Stimulated activated effector memory CD8-positive, alpha-beta T cell treated with anti-CD3 and anti-CD28 coated beads, Interleukin-12 subunit alpha, Interleukin-12 subunit beta, amount 100 ng/mL, for 72 hours (primary cell): ENCODE results near the gene CACNA1B.
"Not testable (repeated sequence)": the region's sequence is repeated elsewhere in the genome, so short reads cannot be mapped to it uniquely, and the experiment has no call there.

Source experiments
- ATAC-seq: fragments of 150-1000 bp; cut with Tn5 transposase; 2 replicates; pipeline ENCODE4 v1.10.0; 2021
- DNase-seq, 2 donors: peaks; one replicate each; pipeline ENCODE4 v3.0.0; 2021 to 2022; ENCODE audit warnings: low spot score in 2 of 2
- H3K27ac Mint-ChIP-seq: one replicate; pipeline ENCODE4 v1.8.0; 2022; ENCODE audit warnings: mild to moderate bottlenecking, mixed read lengths
- H3K36me3 Mint-ChIP-seq: one replicate; pipeline ENCODE4 v1.8.0; 2022; ENCODE audit warnings: mild to moderate bottlenecking, mixed read lengths
- H3K4me1 Mint-ChIP-seq: one replicate; pipeline ENCODE4 v1.8.0; 2022; ENCODE audit warnings: mixed read lengths
- H3K4me3 Mint-ChIP-seq: one replicate; pipeline ENCODE4 v1.8.0; 2022; ENCODE audit warnings: mild to moderate bottlenecking, mixed read lengths
- H3K9me3 Mint-ChIP-seq: one replicate; pipeline ENCODE4 v1.8.0; 2022; ENCODE audit warnings: mixed read lengths

Gene CACNA1B

DNA sequence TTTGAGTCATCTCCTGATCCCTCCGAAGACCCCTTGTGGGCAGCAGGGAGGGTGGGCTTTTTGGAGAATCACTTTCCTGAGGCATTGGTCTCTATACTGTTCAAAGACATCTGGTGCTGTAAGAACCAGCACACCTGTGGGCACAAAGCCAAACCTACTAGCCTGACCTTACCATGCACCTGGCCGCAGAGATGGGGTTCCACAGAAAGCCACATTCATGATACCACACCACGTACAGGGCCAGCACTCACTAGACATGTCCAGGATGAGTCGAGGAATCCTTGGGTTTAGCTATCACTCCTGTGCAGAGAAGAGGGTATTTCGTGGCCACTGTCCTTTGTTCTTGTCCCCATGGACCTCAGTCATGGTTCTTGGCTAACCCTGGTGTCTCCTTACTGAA lies 203.4 kb downstream of the CACNA1B start:
- Mint-ChIP-seq H3K4me3 (no peak overlapping the region), H3K36me3 (no peaks in the 10 kb centered on the region), H3K4me1 (no peaks in the 10 kb centered on the region), H3K9me3 (peaks cover 12% of the 10 kb centered on the region), H3K27ac (no peak overlapping the region)
- DNase-seq (no peak), ATAC-seq (no peak)

DNA sequence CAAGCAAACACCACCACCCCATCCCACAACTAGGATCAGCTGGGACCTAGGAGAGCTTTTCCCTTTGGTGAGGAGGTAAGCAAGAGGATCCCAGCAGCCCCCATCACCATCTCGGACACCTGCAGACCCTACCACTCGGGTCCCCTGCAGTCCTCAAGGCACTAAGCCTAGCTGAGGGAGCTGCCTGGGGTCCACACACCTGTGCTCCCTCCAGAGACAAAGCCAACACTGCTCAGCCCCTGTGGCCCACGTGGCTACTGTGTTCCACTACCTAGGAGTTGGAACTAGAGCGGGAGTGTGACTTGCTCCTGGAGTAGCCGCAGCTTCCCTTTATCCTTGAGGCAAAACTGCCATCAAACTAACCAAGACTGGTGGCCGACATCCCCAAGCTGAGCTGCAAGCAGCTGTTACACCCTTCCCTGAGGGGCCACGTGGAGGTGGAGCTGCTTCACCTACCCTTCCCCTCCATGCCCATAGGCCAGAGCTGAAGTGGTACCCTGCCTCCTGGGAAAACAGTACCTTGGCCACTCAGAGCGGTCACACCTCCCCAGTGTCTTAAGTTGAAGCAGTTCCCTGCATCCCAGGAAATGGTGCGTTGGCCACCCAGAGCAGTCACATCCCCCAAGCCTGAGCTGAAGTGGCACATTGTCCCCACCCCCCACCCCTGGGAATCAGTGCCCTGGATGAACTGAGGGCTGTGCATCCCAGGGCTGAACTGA lies 205.5 kb downstream of the CACNA1B start:
- no peak for ATAC-seq
- no peaks in the 10 kb centered on the region for H3K4me1 Mint-ChIP-seq

DNA sequence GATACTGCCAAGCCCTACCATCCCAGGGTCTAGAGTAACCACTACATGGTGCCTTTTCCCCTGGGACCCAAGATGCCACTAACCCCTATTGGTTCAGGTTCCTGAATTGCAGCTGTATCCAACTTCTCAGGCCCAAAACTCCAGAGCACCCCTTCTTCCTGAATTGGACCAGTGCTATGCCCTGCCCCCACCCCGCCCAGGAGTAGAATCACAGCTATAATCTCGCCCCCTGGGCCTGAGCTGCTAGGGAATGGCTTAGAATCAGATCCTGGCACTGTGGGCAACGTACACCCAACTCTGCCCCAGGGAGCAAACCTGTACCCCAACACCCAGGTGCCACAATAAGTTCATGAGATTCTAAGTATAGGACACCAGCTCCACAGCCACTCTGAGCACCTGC lies 206.3 kb downstream of the CACNA1B start:
- H3K27ac Mint-ChIP-seq, result no peak overlapping the region
- peaks cover 18% of the 10 kb centered on the region for H3K9me3 Mint-ChIP-seq
- H3K4me3 Mint-ChIP-seq, result no peak overlapping the region
- no peak for DNase-seq
- ATAC-seq, result no peak
- H3K4me1 Mint-ChIP-seq, result no peaks in the 10 kb centered on the region
- H3K36me3 Mint-ChIP-seq, result no peaks in the 10 kb centered on the region

More for the DNA sequence above, 205.5 kb downstream of the CACNA1B start:
- no peaks in the 10 kb centered on the region for H3K36me3 Mint-ChIP-seq
- no peak overlapping the region for H3K27ac Mint-ChIP-seq
- H3K9me3 Mint-ChIP-seq, result peaks cover 18% of the 10 kb centered on the region
- no peak for DNase-seq
- H3K4me3 Mint-ChIP-seq, result no peak overlapping the region

DNA sequence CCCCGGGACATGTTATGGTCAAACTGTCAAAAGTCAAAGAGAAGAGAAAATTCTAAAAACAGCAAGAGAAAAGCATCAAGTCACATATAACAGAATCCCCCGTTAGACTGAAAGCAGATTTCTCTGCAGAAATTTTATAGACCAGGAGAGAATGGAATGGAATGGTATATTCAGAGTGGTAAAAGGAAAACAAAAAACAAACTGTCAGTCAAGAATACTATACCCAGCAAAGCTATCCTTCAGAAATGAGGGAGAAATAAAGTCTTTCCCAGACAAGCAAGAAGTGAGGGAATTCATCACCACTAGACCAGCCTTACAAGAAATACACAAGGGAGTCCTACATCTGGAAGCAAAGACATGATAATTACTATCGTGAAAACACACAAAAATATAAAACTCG lies 208.0 kb downstream of the CACNA1B start:
- Mint-ChIP-seq H3K36me3 (no peaks in the 10 kb centered on the region), H3K4me1 (no peaks in the 10 kb centered on the region), H3K9me3 (peaks cover 18% of the 10 kb centered on the region), H3K4me3 (no peak overlapping the region), H3K27ac (no peak overlapping the region)
- ATAC-seq (no peak), DNase-seq (no peak)

DNA sequence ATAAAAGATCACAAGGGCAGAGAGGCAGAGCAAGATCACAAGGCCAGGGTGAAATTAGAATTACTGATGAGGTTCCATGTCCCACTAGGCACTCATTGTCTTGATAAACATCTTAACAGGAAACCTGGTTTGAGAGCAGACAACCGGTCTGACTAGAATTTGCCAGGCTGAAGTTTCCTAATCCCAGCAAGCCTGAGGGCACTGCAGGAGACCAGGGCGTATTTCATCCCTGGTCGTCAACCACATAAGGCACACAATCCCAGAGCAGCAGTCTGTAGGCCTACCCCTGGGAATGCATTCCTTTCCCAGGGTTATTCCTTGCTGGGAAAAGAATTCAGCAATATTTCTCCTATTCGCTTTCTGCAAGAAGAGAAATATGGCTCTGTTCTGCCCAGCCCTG lies 214.5 kb downstream of the CACNA1B start:
- not testable (repeated sequence) for H3K27ac Mint-ChIP-seq, H3K4me3 Mint-ChIP-seq, H3K9me3 Mint-ChIP-seq, DNase-seq, ATAC-seq, H3K4me1 Mint-ChIP-seq, H3K36me3 Mint-ChIP-seq

DNA sequence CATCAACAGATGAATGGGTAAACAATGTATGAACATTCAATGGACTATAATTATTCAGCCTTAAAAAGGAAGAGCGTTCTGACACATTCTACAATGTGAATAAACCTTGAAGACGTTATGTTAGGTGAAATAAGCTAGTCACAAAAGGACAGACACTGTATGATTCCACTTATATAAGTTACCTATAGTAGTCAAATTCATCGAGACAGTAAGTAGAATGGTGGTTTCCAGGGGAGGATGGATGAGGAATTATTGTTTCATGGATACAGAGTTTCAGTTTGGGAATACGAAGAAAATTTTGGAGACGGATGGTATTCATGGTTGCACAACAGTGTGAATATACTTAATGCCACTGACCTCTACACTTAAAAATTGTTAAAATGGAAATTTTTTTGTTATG lies 216.4 kb downstream of the CACNA1B start:
- Mint-ChIP-seq H3K4me3 (no peak overlapping the region), H3K9me3 (no peaks in the 10 kb centered on the region), H3K36me3 (no peaks in the 10 kb centered on the region), H3K27ac (no peak overlapping the region), H3K4me1 (no peaks in the 10 kb centered on the region)
- ATAC-seq, result no peak
- DNase-seq, result no peak

DNA sequence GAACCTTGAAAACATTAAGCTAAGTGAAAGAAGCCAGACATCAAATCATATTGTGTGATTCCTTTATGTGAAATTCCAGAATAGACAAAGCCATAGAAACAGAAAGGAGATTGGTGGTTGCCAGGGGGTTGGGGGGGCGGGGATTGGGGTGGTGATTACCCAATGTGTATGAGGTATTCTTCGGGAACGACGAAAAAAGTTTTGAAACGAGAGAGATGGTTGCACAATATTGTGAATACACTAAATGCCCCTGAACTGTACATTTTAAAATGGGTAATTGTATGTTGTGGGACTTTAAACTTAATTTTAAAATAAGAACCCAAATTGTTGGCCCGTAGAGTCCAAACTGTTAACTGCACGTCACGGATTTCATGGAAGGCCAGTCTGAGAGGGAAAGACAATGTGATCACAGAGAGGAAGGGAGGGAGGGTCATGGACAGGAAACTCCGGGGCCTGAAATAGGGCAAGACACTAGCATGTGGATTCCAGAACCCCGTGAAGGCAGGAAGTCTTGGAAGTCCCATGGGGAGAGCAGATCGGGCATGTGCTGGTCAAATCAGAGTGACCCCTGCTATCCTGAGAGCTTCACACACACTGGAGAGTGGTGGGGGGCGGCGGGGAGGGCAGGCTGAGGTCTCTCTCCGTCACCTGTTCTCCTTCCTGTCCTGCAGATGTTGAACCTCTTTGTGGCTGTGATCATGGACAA lies 218.4 kb downstream of the CACNA1B start:
- no peaks in the 10 kb centered on the region for H3K36me3 Mint-ChIP-seq
- H3K27ac Mint-ChIP-seq, result no peak overlapping the region
- ATAC-seq (no peak), DNase-seq (no peak)
- H3K9me3 Mint-ChIP-seq, result no peaks in the 10 kb centered on the region
- no peaks in the 10 kb centered on the region for H3K4me1 Mint-ChIP-seq
- no peak overlapping the region for H3K4me3 Mint-ChIP-seq

DNA sequence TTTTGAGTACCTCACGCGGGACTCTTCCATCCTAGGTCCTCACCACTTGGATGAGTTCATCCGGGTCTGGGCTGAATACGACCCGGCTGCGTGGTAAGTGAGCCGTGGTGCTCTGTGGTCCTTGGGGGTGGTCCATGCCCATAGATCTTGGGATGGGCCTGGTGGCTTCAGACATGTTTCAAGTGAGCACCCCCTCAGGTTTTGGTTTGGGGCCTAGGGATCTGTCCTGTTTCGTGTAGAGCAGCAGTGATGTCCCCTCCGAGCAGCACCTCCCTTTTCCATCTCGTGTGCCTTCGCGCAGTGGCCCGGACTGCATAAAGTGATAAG lies 218.9 kb downstream of the CACNA1B start:
- Mint-ChIP-seq H3K9me3 (no peaks in the 10 kb centered on the region), H3K36me3 (no peaks in the 10 kb centered on the region), H3K4me3 (no peak overlapping the region), H3K27ac (no peak overlapping the region), H3K4me1 (no peaks in the 10 kb centered on the region)
- no peak for ATAC-seq
- DNase-seq, result no peak

DNA sequence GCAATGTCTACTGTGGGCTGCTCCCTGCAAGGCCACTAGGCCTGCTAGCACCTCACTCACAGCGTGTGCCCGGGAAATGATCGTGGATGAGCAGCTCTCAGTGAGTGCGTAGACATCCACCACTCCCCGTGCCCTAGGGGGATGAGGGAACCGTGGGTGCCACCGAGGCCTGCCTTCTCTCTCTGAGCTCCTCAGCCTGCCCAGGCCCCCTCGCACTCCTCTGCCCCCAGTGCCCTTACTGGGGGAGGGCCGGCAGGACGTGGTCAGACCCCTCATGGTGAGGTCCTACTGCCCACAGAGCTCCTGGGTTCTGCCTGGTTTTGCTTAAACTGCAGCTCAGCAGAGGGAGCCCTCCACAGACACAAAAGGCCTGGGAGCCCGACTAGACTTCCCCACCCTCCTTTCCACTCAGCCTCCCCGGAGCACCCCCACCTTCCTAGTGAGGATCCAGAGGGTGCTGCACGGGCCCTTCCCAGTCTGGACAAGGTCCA lies 220.0 kb downstream of the CACNA1B start:
- Mint-ChIP-seq H3K4me3 (no peak overlapping the region), H3K36me3 (no peaks in the 10 kb centered on the region), H3K27ac (no peak overlapping the region), H3K4me1 (no peaks in the 10 kb centered on the region), H3K9me3 (no peaks in the 10 kb centered on the region)
- ATAC-seq (no peak), DNase-seq (no peak)

DNA sequence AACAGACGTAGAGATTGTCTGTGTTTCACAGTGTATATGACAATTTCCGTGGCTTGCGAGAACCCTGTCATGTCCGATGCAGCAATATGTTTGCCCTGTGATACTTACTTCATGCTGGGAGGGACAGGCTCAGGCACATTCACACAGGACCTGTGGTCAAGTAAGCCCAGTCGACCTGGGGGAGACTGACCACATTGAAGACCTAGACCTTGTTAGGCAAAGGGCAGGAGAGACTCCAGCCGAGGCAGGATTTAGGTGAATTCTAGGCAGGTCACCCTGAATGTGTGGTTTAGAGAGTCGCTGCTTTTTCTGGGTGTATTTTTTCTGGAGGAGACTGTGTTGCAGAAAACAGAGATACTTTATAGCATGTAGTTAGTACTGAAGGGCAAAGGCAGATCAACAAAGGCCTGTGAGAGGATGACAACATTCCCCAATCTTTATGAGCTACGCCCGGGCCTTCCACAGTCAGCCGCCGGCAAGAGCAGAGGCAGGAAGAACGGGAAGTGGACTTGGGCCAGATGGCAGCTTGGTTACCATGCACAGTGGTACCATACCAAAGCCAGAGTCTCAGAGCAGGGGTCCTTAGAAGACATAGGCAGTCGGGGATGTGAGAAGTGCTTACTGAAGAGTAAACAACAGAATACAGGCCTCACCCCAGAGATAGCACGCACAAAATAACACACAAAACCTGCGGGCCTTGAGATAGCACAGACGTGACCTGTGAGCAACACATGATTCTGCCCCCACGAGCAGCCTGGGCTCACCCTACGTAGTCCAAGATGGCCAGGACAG lies 220.7 kb downstream of the CACNA1B start:
- DNase-seq (no peak), ATAC-seq (no peak)
- H3K4me3 Mint-ChIP-seq, result no peak overlapping the region
- no peaks in the 10 kb centered on the region for H3K9me3 Mint-ChIP-seq
- no peaks in the 10 kb centered on the region for H3K4me1 Mint-ChIP-seq
- H3K36me3 Mint-ChIP-seq, result no peaks in the 10 kb centered on the region
- H3K27ac Mint-ChIP-seq, result no peak overlapping the region

DNA sequence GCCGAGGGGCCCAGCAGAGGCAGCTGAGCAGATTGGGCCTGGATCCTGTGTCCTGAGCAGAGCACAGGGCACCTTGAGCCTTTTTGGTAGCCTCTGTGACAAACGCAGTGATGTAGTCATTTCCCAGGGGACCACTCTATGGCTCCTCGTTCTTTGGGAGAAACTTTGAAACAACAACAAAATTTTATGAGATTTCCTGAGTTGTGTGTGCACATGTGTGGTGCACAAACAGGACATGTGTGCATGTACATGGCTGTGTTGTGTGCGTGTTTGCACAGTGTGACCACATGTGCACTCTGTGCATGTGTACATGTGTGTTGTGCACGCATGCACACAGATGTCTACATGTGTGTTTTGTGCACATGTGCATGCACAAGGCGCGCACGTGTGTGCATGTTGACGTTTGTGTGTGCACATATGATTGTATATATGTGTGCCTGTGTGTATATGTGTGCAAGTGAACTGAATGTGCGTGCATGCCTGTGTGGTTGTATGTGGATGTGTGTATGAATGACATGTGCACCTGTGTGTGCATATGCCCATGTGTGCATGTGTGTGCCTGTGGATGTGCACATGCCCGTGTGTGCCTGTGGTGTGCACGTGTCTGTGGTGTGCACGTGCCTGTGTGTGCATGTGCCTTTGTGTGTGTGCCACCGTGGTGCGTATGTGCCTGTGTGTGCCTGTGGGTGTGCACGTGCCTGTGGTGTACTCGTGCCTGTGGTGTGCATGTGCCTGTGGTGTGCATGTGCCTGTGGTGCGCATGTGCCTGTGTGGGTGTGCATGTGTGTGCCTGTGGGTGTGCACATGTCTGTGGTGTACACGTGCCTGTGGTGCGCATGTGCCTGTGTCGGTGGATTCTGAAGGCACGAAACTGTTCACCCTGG lies 221.6 kb downstream of the CACNA1B start:
- DNase-seq (no peak), ATAC-seq (no peak)
- H3K4me1 Mint-ChIP-seq, result no peaks in the 10 kb centered on the region
- H3K4me3 Mint-ChIP-seq, result no peak overlapping the region
- no peaks in the 10 kb centered on the region for H3K9me3 Mint-ChIP-seq
- H3K27ac Mint-ChIP-seq, result no peak overlapping the region
- H3K36me3 Mint-ChIP-seq, result no peaks in the 10 kb centered on the region

DNA sequence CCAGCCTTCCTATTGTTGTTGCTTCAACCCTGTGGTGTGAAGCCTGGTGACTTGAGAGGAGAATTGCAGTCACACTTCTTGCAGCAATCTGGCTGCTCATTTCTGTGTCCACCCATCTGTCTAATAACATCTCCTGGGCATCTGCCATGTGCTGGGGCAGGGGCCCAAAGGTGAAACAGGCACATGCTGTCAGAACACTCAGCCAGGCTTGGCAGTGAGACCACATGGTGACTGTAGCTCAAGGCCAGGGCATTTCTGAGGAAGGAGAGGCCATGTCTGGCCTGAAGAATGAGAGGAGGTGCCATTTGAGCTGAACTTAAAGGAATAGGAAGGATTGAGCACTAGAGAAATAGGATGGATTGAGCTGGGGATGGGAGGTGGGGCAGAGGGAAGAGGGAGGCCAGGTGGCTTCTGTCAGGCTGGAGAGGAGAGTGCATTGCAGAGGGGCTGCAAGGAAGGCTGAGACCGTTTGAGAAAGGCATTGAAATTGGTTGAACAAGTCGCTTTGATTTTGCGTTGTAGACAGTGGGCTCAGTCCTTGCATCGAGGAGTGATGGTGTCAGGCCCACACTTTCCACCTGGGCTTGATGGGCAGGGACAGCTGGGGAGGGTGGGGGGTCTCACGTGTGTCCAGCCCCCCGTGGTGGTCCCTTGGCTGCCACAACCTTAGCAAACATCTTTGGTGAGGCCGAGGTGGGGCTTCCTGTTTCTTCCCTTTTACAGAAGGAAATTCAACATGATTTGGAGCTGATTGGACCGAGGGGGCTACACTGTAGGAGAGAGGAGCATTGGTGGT lies 222.4 kb downstream of the CACNA1B start:
- Mint-ChIP-seq H3K4me1 (no peaks in the 10 kb centered on the region), H3K4me3 (no peak overlapping the region), H3K36me3 (no peaks in the 10 kb centered on the region), H3K9me3 (no peaks in the 10 kb centered on the region), H3K27ac (no peak overlapping the region)
- ATAC-seq (no peak), DNase-seq (no peak)

DNA sequence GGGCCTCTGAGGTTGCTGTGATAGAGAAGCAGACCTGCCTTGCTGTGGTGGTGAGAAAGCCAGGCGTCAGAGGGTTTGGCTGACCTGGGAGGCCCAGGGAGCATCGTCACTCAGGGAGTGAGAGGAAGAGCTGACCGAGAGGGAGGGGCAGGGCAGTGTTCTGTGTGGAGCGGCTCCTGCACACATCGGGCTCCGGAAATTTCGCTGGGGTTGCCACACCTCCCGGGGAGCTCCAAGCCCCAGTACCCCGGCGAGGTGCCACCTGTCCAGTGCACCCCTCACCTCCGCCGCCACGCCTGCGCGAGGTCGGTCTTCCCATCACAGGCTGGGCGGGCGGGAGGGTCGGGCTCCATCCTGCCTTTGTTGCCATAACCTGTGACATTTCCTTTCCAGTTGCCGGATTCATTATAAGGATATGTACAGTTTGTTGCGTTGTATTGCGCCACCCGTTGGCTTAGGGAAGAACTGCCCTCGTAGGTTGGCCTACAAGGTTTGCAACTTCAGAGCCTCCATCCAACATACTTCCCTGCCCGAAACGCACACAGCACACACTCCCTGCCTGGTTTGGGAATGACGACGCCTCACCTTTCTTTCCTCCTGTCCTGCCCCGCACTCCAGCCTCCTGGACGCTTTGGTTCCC lies 223.2 kb downstream of the CACNA1B start:
- no peak overlapping the region for H3K4me3 Mint-ChIP-seq
- H3K36me3 Mint-ChIP-seq, result no peaks in the 10 kb centered on the region
- H3K9me3 Mint-ChIP-seq, result no peaks in the 10 kb centered on the region
- ATAC-seq (no peak), DNase-seq (no peak)
- H3K4me1 Mint-ChIP-seq, result no peaks in the 10 kb centered on the region
- H3K27ac Mint-ChIP-seq, result no peak overlapping the region
